K562 (cell line): ENCODE measurements around the gene CACNA1A. TPM values are rescaled to one million over a fixed set of nuclear protein-coding genes. Genes with fewer than 3 reads are reported as not detected.

Experiments used
- BACH1 ChIP-seq: fragments of 200-800 bp; sonication (Bioruptor generic); IDR thresholded peaks from 2 replicates; pipeline ENCODE4 v1.6.1; 2016; ENCODE audit warnings: missing genetic modification characterization, missing compliant biosample characterization
- CHCHD3 ChIP-seq: fragments of 250-450 bp; sonication (Bioruptor Pico); IDR thresholded peaks from 2 replicates; pipeline ENCODE4 v2.1.2; 2022; ENCODE audit warnings: mild to moderate bottlenecking
- CLOCK ChIP-seq: fragments of 250-450 bp; sonication (Bioruptor Pico); IDR thresholded peaks from 2 replicates; pipeline ENCODE4 v1.4.0; 2020; ENCODE audit warnings: mild to moderate bottlenecking, moderate library complexity, borderline replicate concordance
- ELK3 ChIP-seq: fragments of 450-650 bp; formaldehyde crosslinking; IDR thresholded peaks from 2 replicates; pipeline ENCODE4 v1.4.0; 2020; ENCODE audit warnings: mild to moderate bottlenecking
- EWSR1 ChIP-seq: fragments of 450-650 bp; IDR thresholded peaks from 2 replicates; pipeline ENCODE4 v1.6.1; 2018; ENCODE audit warnings: borderline replicate concordance, mild to moderate bottlenecking, low read depth, moderate library complexity; ENCODE audit not compliant: partially characterized antibody
- GABPB1 ChIP-seq: sonication (generic); formaldehyde crosslinking; IDR thresholded peaks from 2 replicates; pipeline ENCODE4 v1.8.0; 2022; ENCODE audit warnings: mild to moderate bottlenecking, missing genetic modification reagents
- RAD51 ChIP-seq: fragments of 450-650 bp; IDR thresholded peaks from 2 replicates; pipeline ENCODE4 v1.7.1; 2016; ENCODE audit warnings: low read depth, mild to moderate bottlenecking, borderline replicate concordance
- RHOXF2B ChIP-seq: fragments of 250-450 bp; sonication (Bioruptor Pico); conservative IDR thresholded peaks from 2 replicates; pipeline ENCODE4 v1.5.1; 2021
- SAFB ChIP-seq: fragments of 200-400 bp; formaldehyde crosslinking; IDR thresholded peaks from 2 replicates; pipeline ENCODE4 v1.6.1; 2017; ENCODE audit warnings: low read depth, low read length, borderline replicate concordance
- SAP30 ChIP-seq: fragments of 200-600 bp; sonication (generic); IDR thresholded peaks from 2 replicates; pipeline ENCODE4 v1.6.1; 2012; ENCODE audit warnings: borderline replicate concordance, low read depth, mild to moderate bottlenecking, moderate library complexity, low read length, control low read depth, inconsistent platforms; ENCODE audit not compliant: insufficient read depth, poor library complexity, severe bottlenecking
- STAG1 ChIP-seq: sonication (generic); formaldehyde crosslinking; IDR thresholded peaks from 2 replicates; pipeline ENCODE4 v1.5.0; 2020; ENCODE audit warnings: missing genetic modification reagents, borderline replicate concordance
- ZBTB7A ChIP-seq: IDR thresholded peaks from 2 replicates; pipeline ENCODE4 v1.6.1; 2011; ENCODE audit warnings: low read depth, mild to moderate bottlenecking, low read length, moderate library complexity, borderline replicate concordance; ENCODE audit not compliant: control insufficient read depth
- ZNF174 ChIP-seq: fragments of 250-450 bp; sonication (Bioruptor Pico); IDR thresholded peaks from 2 replicates; pipeline ENCODE4 v1.4.0; 2020; ENCODE audit warnings: mild to moderate bottlenecking
- polyA plus RNA-seq, 8 experiments: library from polyadenylated mRNA; depleted of rRNA in 4 of 8; stranded (reverse) in 5 of 8; unstranded in 3 of 8; fragments of >200 nt; fragmentation: Nextera tagmentation in 2 of 8; fragmentation: Illumina TruSeq in 1 of 8; extraction: Ambion mirVana in 2 of 8; extraction: Trizol in 1 of 8; gene quantifications; 2 replicates each; pipeline versions ENCODE4 v1.2.1 to v1.2.3, GENCODE V29; 2011 to 2014; ENCODE audit warnings: inconsistent platforms in 1 of 8, missing spikeins in 1 of 8
- total RNA-seq, 7 experiments: library from RNA; depleted of rRNA in 6 of 7; stranded (reverse); fragments of >200 nt in 6 of 7; fragmentation: Illumina TruSeq in 2 of 7; extraction: Trizol in 2 of 7; gene quantifications; 2 replicates each; pipeline versions ENCODE4 v1.2.1 to v1.2.3, GENCODE V29; 2011 to 2021; ENCODE audit warnings: low replicate concordance in 1 of 7
- TF ChIP-seq, protein P1 (sequence below): sonication (generic); formaldehyde crosslinking; IDR thresholded peaks from 2 replicates; pipeline ENCODE4 v1.8.1; 2022; ENCODE audit warnings: missing genetic modification reagents
- TF ChIP-seq, protein P2 (sequence below): sonication (generic); formaldehyde crosslinking; IDR thresholded peaks from 2 replicates; pipeline ENCODE4 v1.9.0; 2022; ENCODE audit warnings: mild to moderate bottlenecking, missing genetic modification reagents
- TF ChIP-seq, protein P3 (sequence below): IDR thresholded peaks from 2 replicates; pipeline ENCODE4 v1.6.1; 2016; ENCODE audit warnings: missing genetic modification characterization, missing compliant biosample characterization
- TF ChIP-seq, protein P4 (sequence below): fragments of 450-650 bp; formaldehyde crosslinking; IDR thresholded peaks from 2 replicates; pipeline ENCODE4 v1.4.0; 2022; ENCODE audit warnings: missing genetic modification characterization

CACNA1A gene
- total and polyA plus RNA-seq, 9 of the 15 experiments (the other 6 are each of a cell fraction or from before 2014, with no cell fraction given), result 0.03 to 0.20 (median 0.09) TPM; not detected in 1

DNA sequence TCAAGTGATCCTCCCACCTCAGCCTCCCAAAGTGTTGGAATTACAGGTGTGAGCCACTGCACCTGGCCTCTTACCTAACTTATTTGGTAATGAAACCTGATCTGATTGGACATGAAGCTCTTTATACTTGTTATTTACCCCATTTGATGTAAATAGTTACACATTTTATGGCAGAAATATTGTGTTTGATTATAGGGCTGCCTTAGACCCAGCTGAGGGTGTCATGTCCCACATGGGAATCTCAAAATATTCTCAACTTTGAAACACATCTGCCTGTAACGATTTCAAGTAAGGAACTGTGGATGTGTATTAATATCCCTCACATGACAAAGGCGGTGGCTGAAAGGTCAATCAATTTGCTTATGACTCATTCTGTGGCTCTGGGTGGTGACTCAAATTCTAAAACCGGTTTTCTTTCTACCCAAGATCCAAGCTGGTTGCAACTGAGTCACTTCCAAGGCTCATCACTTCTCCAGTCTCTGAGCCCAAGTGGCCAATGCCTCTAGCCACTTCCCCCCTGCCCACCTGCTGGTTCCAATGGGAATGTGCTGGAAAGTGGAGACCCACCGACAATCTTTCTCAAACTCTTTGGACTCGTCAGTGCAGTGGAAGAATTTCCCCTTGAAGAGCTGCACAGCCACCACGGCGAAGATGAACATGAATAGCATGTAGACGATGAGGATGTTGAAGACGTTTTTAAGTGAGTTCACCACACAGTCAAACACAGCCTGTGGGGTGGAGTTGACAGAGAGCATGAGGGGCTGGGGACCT lies 245.2 kb downstream of the CACNA1A start (continued):
- TF ChIP-seq RHOXF2B (no peak), CHCHD3 (CRISPR knock-in tag) (no peak), GABPB1 (CRISPR knock-in tag) (0 out of 2 replicates have a peak, but pooled peaks have one; percentile 26), BACH1 (tag) (no peak), EWSR1 (no peak), ELK3 (no peak), SAP30 (no peak), ZBTB7A (no peak), CLOCK (CRISPR knock-in tag) (no peak), STAG1 (CRISPR knock-in tag) (no peak), RAD51 (peak; percentile 43; the same call in 1 of the 2 replicates), SAFB (no peak), ZNF174 (CRISPR knock-in tag) (no peak)
- TF ChIP-seq, protein P1, sequence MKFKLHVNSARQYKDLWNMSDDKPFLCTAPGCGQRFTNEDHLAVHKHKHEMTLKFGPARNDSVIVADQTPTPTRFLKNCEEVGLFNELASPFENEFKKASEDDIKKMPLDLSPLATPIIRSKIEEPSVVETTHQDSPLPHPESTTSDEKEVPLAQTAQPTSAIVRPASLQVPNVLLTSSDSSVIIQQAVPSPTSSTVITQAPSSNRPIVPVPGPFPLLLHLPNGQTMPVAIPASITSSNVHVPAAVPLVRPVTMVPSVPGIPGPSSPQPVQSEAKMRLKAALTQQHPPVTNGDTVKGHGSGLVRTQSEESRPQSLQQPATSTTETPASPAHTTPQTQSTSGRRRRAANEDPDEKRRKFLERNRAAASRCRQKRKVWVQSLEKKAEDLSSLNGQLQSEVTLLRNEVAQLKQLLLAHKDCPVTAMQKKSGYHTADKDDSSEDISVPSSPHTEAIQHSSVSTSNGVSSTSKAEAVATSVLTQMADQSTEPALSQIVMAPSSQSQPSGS, result no peak
- TF ChIP-seq, protein P2, sequence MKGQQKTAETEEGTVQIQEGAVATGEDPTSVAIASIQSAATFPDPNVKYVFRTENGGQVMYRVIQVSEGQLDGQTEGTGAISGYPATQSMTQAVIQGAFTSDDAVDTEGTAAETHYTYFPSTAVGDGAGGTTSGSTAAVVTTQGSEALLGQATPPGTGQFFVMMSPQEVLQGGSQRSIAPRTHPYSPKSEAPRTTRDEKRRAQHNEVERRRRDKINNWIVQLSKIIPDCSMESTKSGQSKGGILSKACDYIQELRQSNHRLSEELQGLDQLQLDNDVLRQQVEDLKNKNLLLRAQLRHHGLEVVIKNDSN (CRISPR knock-in tag), result peak; percentile 77
- TF ChIP-seq, protein P3, sequence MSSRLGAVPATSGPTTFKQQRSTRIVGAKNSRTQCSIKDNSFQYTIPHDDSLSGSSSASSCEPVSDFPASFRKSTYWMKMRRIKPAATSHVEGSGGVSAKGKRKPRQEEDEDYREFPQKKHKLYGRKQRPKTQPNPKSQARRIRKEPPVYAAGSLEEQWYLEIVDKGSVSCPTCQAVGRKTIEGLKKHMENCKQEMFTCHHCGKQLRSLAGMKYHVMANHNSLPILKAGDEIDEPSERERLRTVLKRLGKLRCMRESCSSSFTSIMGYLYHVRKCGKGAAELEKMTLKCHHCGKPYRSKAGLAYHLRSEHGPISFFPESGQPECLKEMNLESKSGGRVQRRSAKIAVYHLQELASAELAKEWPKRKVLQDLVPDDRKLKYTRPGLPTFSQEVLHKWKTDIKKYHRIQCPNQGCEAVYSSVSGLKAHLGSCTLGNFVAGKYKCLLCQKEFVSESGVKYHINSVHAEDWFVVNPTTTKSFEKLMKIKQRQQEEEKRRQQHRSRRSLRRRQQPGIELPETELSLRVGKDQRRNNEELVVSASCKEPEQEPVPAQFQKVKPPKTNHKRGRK (tag), result no peak
- TF ChIP-seq, protein P4, sequence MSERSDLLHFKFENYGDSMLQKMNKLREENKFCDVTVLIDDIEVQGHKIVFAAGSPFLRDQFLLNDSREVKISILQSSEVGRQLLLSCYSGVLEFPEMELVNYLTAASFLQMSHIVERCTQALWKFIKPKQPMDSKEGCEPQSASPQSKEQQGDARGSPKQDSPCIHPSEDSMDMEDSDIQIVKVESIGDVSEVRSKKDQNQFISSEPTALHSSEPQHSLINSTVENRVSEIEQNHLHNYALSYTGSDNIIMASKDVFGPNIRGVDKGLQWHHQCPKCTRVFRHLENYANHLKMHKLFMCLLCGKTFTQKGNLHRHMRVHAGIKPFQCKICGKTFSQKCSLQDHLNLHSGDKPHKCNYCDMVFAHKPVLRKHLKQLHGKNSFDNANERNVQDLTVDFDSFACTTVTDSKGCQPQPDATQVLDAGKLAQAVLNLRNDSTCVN (CRISPR knock-in tag), result no peak
